Endothelial cell of umbilical vein (primary cell): Measurements from ENCODE around the gene SPINT2. TPM values are rescaled to one million over a fixed set of nuclear protein-coding genes. Genes with fewer than 3 reads are reported as not detected.

ENCODE experiments used
- BruUV-seq: library from RNA; stranded (reverse); fragments of 400-500 nt; replicated peaks from 2 replicates; lab custom pipeline; 2021; lab: Mats Ljungman, UMichigan
- CTCF ChIA-PET: fragments of 300-600, 350-600 bp; sonication (Branson Sonifier 250); formaldehyde crosslinking; loops from one replicate; lab custom pipeline; 2021; ENCODE audit warnings: antibody characterized with exemption, inconsistent platforms; lab: Charles Lee
- POLR2A ChIA-PET: fragments of 300-600, 350-600 bp; sonication (Branson Sonifier 250); formaldehyde crosslinking; loops from one replicate; lab custom pipeline; 2021; ENCODE audit warnings: antibody characterized with exemption, inconsistent platforms; lab: Charles Lee
- DNase-seq: peaks from one replicate; pipeline ENCODE4 v3.0.0-alpha.2; 2011; ENCODE audit warnings: low read depth, low spot score
- FAIRE-seq: peaks from 2 replicates; lab custom pipeline; 2011; peaks lifted over from hg19 to GRCh38; lab: Jason Lieb, UNC
- H2AFZ ChIP-seq: 2 replicates; pipeline ENCODE4 v1.6.0; 2012; ENCODE audit warnings: low read depth, low read length, control low read depth, inconsistent platforms
- H3K27ac ChIP-seq: 2 replicates; pipeline ENCODE4 v1.5.1; 2011; ENCODE audit warnings: low read depth, mild to moderate bottlenecking, control low read depth, low read length, moderate library complexity; ENCODE audit not compliant: insufficient read depth
- H3K27me3 ChIP-seq, 2 experiments: 2 replicates each; pipeline versions ENCODE4 v1.6.0 to v1.6.1; 2011; ENCODE audit warnings: low read length in 2 of 2, mixed read lengths in 1 of 2; ENCODE audit not compliant: control insufficient read depth in 2 of 2, insufficient read depth in 2 of 2
- H3K36me3 ChIP-seq, 2 experiments: 2 replicates in 1 of 2; 3 replicates in 1 of 2; pipeline ENCODE4 v1.5.1; 2011; ENCODE audit warnings: low read length in 2 of 2, mild to moderate bottlenecking in 1 of 2, moderate library complexity in 1 of 2; ENCODE audit not compliant: control insufficient read depth in 2 of 2, insufficient read depth in 2 of 2; ENCODE audit errors: extremely low read depth in 1 of 2
- H3K4me1 ChIP-seq: 3 replicates; pipeline ENCODE4 v1.5.1; 2011; ENCODE audit warnings: mild to moderate bottlenecking, low read length; ENCODE audit not compliant: control insufficient read depth, insufficient read depth; ENCODE audit errors: extremely low read depth
- H3K4me2 ChIP-seq: 2 replicates; pipeline ENCODE4 v1.6.1; 2011; ENCODE audit warnings: low read length, control low read depth, mixed read lengths; ENCODE audit not compliant: insufficient read depth
- H3K4me3 ChIP-seq, 3 experiments: fragments of 200-600 bp in 1 of 3; sonication (generic), shearing (Covaris generic) in 1 of 3; replicated peaks in 1 of 3; 2 replicates each; pipeline ENCODE4 v1.5.1; 2011 to 2016; ENCODE audit warnings: control low read depth in 3 of 3, low read length in 3 of 3, mild to moderate bottlenecking in 2 of 3, inconsistent platforms in 1 of 3, low read depth in 1 of 3, moderate library complexity in 1 of 3; ENCODE audit not compliant: insufficient read depth in 1 of 3
- H3K79me2 ChIP-seq: 2 replicates; pipeline ENCODE4 v1.6.0; 2012; ENCODE audit warnings: low read length, inconsistent platforms; ENCODE audit not compliant: control insufficient read depth, insufficient read depth
- H3K9ac ChIP-seq: replicated peaks from 2 replicates; pipeline ENCODE3; 2011; ENCODE audit warnings: low read length, control low read depth; ENCODE audit not compliant: insufficient read depth; ENCODE audit errors: extremely low read depth
- H3K9me1 ChIP-seq: replicated peaks from 3 replicates; pipeline ENCODE4 v1.6.0; 2011; ENCODE audit warnings: mild to moderate bottlenecking, low read length; ENCODE audit not compliant: control insufficient read depth, insufficient read depth; ENCODE audit errors: extremely low read depth
- H3K9me3 ChIP-seq: replicated peaks from 2 replicates; pipeline ENCODE4 v1.5.1; 2012; ENCODE audit warnings: low read length, inconsistent platforms; ENCODE audit not compliant: control insufficient read depth, insufficient read depth
- H4K20me1 ChIP-seq: replicated peaks from 2 replicates; pipeline ENCODE3; 2011; ENCODE audit warnings: mild to moderate bottlenecking, low read length; ENCODE audit not compliant: control insufficient read depth, insufficient read depth; ENCODE audit errors: extremely low read depth
- CTCF ChIP-seq, 2 donors: IDR thresholded peaks; 1 replicate in 1 of 2; 2 replicates in 1 of 2; pipeline ENCODE4 v1.5.1; 2011; ENCODE audit warnings: low read length in 2 of 2, mild to moderate bottlenecking in 2 of 2, moderate library complexity in 2 of 2, control low read depth in 1 of 2, inconsistent platforms in 1 of 2, low read depth in 1 of 2; ENCODE audit not compliant: insufficient read depth in 1 of 2; ENCODE audit errors: extremely low read depth in 1 of 2
- EZH2 ChIP-seq: IDR thresholded peaks from 2 replicates; pipeline ENCODE4 v1.6.1; 2012; ENCODE audit warnings: borderline replicate concordance, low read depth, mild to moderate bottlenecking, moderate library complexity, low read length, inconsistent platforms; ENCODE audit not compliant: severe bottlenecking
- FOS ChIP-seq: IDR thresholded peaks from 2 replicates; pipeline ENCODE4 v1.6.1; 2011; ENCODE audit warnings: mild to moderate bottlenecking, low read length, moderate library complexity, borderline replicate concordance; ENCODE audit not compliant: insufficient read depth
- GATA2 ChIP-seq: IDR thresholded peaks from 2 replicates; pipeline ENCODE4 v1.7.0; 2011; ENCODE audit warnings: low read depth, mild to moderate bottlenecking, moderate library complexity, mixed read lengths, low read length; ENCODE audit not compliant: insufficient read length, insufficient read depth
- MAX ChIP-seq: IDR thresholded peaks from 2 replicates; pipeline ENCODE4 v1.6.1; 2011; ENCODE audit not compliant: insufficient read depth, insufficient read length
- POLR2AphosphoS5 ChIP-seq: IDR thresholded peaks from 2 replicates; pipeline ENCODE4 v1.6.1; 2012; ENCODE audit warnings: low read depth, mild to moderate bottlenecking, control low read depth, low read length, moderate library complexity; ENCODE audit not compliant: insufficient read depth
- dilution Hi-C: fragments of 300-500 bp; cut with MboI; formaldehyde crosslinking; loops from one replicate; pipeline ENCODE4 v1.15.0; 2019; ENCODE audit warnings: low sequenced_read_pairs; ENCODE audit not compliant: extremely low pct_ligation_motif_present
- intact Hi-C: fragments of 100-400 bp; cut with micrococcal nuclease; formaldehyde crosslinking; loops from one replicate; pipeline ENCODE4 v1.10.0; 2022
- polyA plus RNA-seq, 4 experiments: library from polyadenylated mRNA; depleted of rRNA in 3 of 4; stranded (reverse) in 3 of 4; unstranded in 1 of 4; fragments of >200 nt; gene quantifications; 2 replicates each; pipeline versions ENCODE4 v1.2.1 to v1.2.3, GENCODE V29; 2011 to 2012; ENCODE audit warnings: missing spikeins in 1 of 4
- total RNA-seq: library from RNA; stranded (reverse); gene quantifications from 2 replicates; pipeline ENCODE4 v1.2.3, GENCODE V29; 2021

Gene SPINT2
- total and polyA plus RNA-seq, 2 donors (not counting 3 experiments of a cell fraction or from before 2014, with no cell fraction given), result 28.9 to 46.6 TPM

- H3K4me2 ChIP-seq, result no peak overlapping the region
- H3K9me3 ChIP-seq, result no peaks in the 10 kb centered on the region
- no peak for FAIRE-seq
Observed at GRCh38 chr19:38280030-38280921, 15.9 kb downstream of the SPINT2 start.

More at GRCh38 chr19:38280030-38280921, 15.9 kb downstream of the SPINT2 start:
- Histone ChIP-seq H3K4me1 (peaks cover 27% of the 10 kb centered on the region), H4K20me1 (no peaks in the 10 kb centered on the region), H2AFZ (no peak overlapping the region), H3K9me1 (no peaks in the 10 kb centered on the region), H3K27me3 (no peaks in the 10 kb centered on the region), H3K4me3 (no peak overlapping the region), H3K27ac (no peak overlapping the region), H3K9ac (no peak overlapping the region), H3K79me2 (no peaks in the 10 kb centered on the region), H3K36me3 (no peaks in the 10 kb centered on the region)
- POLR2A ChIA-PET, result no interaction called here
- BruUV-seq, result no TSS peak
- intact Hi-C loops, result no loop called here
- DNase-seq, result no peak
- CTCF ChIA-PET, result interaction anchor here (0.5 kb wide), 1 partner anchor 45 kb away, joined by 4 read pairs; no protein-coding TSS in a partner anchor
- dilution Hi-C loops, result no loop called here
- TF ChIP-seq EZH2 (no peak), GATA2 (no peak), CTCF (IDR thresholded peaks at IDR 0.05; ENCODE audit: extremely low read depth in 1 of 2, insufficient read depth in 1 of 2, low read depth in 1 of 2, low read length in 2 of 2) (no peak), POLR2AphosphoS5 (no peak), FOS (no peak), MAX (no peak)
